Esophagus muscularis mucosa (tissue), 4 donors: Measurements from ENCODE around the gene DNAH1.

Experiments used
- EP300 ChIP-seq: sonication (generic); formaldehyde crosslinking; IDR thresholded peaks from one replicate; pipeline ENCODE4 v1.6.1; 2017; ENCODE audit warnings: antibody characterized with exemption
- POLR2A ChIP-seq: fragments of 450-650 bp; IDR thresholded peaks from one replicate; pipeline ENCODE4 v1.6.1; 2017; ENCODE audit warnings: antibody characterized with exemption, moderate library complexity, mild to moderate bottlenecking, low read depth
- POLR2AphosphoS5 ChIP-seq, 2 donors: sonication (generic); formaldehyde crosslinking; IDR thresholded peaks; one replicate each; pipeline ENCODE4 v1.6.1; 2017; ENCODE audit warnings: antibody characterized with exemption in 2 of 2
- TF ChIP-seq, protein P1 (sequence below), 3 experiments: fragments of 200-600 bp in 2 of 3; fragments of 450-650 bp in 1 of 3; sonication (generic) in 2 of 3; IDR thresholded peaks; one replicate each; pipeline ENCODE4 v1.5.1; 2017 to 2019; ENCODE audit warnings: antibody characterized with exemption in 3 of 3, mild to moderate bottlenecking in 2 of 3, moderate library complexity in 1 of 3

DNA sequence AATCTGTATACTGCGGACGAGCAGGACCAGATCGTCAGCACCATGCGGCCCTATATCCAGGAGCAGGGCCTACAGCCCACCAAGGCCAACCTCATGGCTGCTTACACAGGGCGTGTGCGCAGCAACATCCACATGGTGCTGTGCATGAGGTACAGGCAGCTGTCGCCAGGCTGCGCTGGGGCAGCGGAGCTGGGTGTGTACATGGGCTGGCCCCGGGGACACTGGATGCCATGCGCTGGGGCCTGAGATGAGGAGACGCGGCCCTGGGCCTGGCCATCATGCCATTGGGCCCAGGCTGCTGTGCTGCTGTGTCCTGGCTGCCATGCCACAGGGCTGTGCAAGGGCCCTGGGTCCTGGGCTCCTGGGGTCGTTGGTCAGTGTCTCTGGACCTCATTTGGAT lies 67.3 kb downstream of the DNAH1 start:
- TF ChIP-seq, protein P1, sequence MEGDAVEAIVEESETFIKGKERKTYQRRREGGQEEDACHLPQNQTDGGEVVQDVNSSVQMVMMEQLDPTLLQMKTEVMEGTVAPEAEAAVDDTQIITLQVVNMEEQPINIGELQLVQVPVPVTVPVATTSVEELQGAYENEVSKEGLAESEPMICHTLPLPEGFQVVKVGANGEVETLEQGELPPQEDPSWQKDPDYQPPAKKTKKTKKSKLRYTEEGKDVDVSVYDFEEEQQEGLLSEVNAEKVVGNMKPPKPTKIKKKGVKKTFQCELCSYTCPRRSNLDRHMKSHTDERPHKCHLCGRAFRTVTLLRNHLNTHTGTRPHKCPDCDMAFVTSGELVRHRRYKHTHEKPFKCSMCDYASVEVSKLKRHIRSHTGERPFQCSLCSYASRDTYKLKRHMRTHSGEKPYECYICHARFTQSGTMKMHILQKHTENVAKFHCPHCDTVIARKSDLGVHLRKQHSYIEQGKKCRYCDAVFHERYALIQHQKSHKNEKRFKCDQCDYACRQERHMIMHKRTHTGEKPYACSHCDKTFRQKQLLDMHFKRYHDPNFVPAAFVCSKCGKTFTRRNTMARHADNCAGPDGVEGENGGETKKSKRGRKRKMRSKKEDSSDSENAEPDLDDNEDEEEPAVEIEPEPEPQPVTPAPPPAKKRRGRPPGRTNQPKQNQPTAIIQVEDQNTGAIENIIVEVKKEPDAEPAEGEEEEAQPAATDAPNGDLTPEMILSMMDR (IDR thresholded peaks at IDR 0.05): no peak
- TF ChIP-seq EP300 (no peak), POLR2A (no peak), POLR2AphosphoS5 (IDR thresholded peaks at IDR 0.05) (no peak)
